OCI-LY7 (cell line): Measurements from ENCODE around the gene P3H3. TPM values are rescaled to one million over a fixed set of nuclear protein-coding genes. Genes with fewer than 3 reads are reported as not detected.

Source experiments
- BruUV-seq: library from RNA; stranded (reverse); fragments of 400-500 nt; replicated peaks from 2 replicates; lab custom pipeline; 2021; lab: Mats Ljungman, UMichigan
- CTCF ChIA-PET: fragments of 300-600 bp; sonication (Branson Sonifier 250); formaldehyde crosslinking; loops from one replicate; lab custom pipeline; 2022; ENCODE audit warnings: antibody characterized with exemption; ENCODE audit not compliant: unreplicated experiment; lab: Charles Lee
- POLR2A ChIA-PET: fragments of 300-600 bp; sonication (Branson Sonifier 250); formaldehyde crosslinking; loops from one replicate; lab custom pipeline; 2022; ENCODE audit warnings: antibody characterized with exemption; lab: Charles Lee
- DNase-seq: peaks from one replicate; pipeline ENCODE4 v3.0.0-alpha.2; 2015; ENCODE audit warnings: low spot score
- H2AFZ ChIP-seq: fragments of 200-600 bp; sonication (generic), shearing (Covaris generic); 2 replicates; pipeline ENCODE4 v1.6.1; 2014; ENCODE audit warnings: mild to moderate bottlenecking, antibody characterized with exemption, low read length, moderate library complexity
- H3K27ac ChIP-seq: fragments of 200-600 bp; sonication (generic); 2 replicates; pipeline ENCODE4 v1.5.1; 2014; ENCODE audit warnings: mixed run types, low read depth, mild to moderate bottlenecking, moderate library complexity, low read length, inconsistent platforms; ENCODE audit not compliant: poor library complexity, severe bottlenecking
- H3K36me3 ChIP-seq: fragments of 200-600 bp; sonication (generic); 2 replicates; pipeline ENCODE4 v1.6.1; 2014; ENCODE audit warnings: mild to moderate bottlenecking, antibody characterized with exemption, low read length, moderate library complexity, mixed read lengths; ENCODE audit not compliant: insufficient read depth
- H3K4me1 ChIP-seq: fragments of 200-600 bp; sonication (generic); 2 replicates; pipeline ENCODE4 v1.5.1; 2014; ENCODE audit warnings: mild to moderate bottlenecking, low read length; ENCODE audit not compliant: insufficient read depth, poor library complexity, severe bottlenecking
- H3K4me2 ChIP-seq: fragments of 200-600 bp; sonication (generic); 2 replicates; pipeline ENCODE4 v1.6.1; 2014; ENCODE audit warnings: mild to moderate bottlenecking, low read length
- H3K4me3 ChIP-seq: fragments of 200-600 bp; sonication (generic); 2 replicates; pipeline ENCODE4 v1.5.1; 2014; ENCODE audit warnings: mild to moderate bottlenecking, low read depth, low read length; ENCODE audit not compliant: poor library complexity, severe bottlenecking
- H3K79me2 ChIP-seq: fragments of 200-600 bp; sonication (generic); 2 replicates; pipeline ENCODE4 v1.6.1; 2016; ENCODE audit warnings: low read depth, mild to moderate bottlenecking, low read length, moderate library complexity, mixed read lengths; ENCODE audit not compliant: insufficient read depth
- H3K9me2 ChIP-seq: fragments of 200-600 bp; sonication (generic); 2 replicates; pipeline ENCODE4 v1.6.1; 2016; ENCODE audit warnings: mild to moderate bottlenecking, low read length, mixed read lengths; ENCODE audit not compliant: insufficient read depth
- H3K9me3 ChIP-seq: fragments of 200-600 bp; sonication (generic); 2 replicates; pipeline ENCODE4 v1.6.1; 2014; ENCODE audit warnings: mild to moderate bottlenecking, mixed run types, low read length, mixed read lengths
- H4K20me1 ChIP-seq: fragments of 200-600 bp; sonication (generic); 2 replicates; pipeline ENCODE4 v1.6.1; 2014; ENCODE audit warnings: mild to moderate bottlenecking, antibody characterized with exemption, low read length, moderate library complexity, mixed read lengths; ENCODE audit not compliant: insufficient read depth
- EZH2phosphoT487 ChIP-seq: fragments of 200-600 bp; sonication (generic); IDR thresholded peaks from 2 replicates; pipeline ENCODE4 v1.6.1; 2018; ENCODE audit warnings: low read depth, borderline replicate concordance, mild to moderate bottlenecking, mixed run types, antibody characterized with exemption, low read length, moderate library complexity, mixed read lengths
- intact Hi-C: fragments of 100-400 bp; cut with micrococcal nuclease; formaldehyde crosslinking; loops from one replicate; pipeline ENCODE4 v1.10.0; 2022; ENCODE audit not compliant: unreplicated experiment
- total RNA-seq, 2 experiments: library from RNA; depleted of rRNA in 1 of 2; stranded (reverse); fragments of >200 nt in 1 of 2; shearing (Covaris generic) in 1 of 2; gene quantifications; 2 replicates each; pipeline ENCODE4 v1.2.3, GENCODE V29; 2014 to 2022
- TF ChIP-seq, protein P1 (sequence below): fragments of 200-600 bp; sonication (generic); conservative IDR thresholded peaks from 2 replicates; pipeline ENCODE4 v1.5.1; 2014; ENCODE audit warnings: mild to moderate bottlenecking, antibody characterized with exemption, low read length, moderate library complexity, mixed read lengths

The P3H3 gene
- total RNA-seq, 2 experiments from 2014 or later = 0.93 to 1.0 TPM

DNA sequence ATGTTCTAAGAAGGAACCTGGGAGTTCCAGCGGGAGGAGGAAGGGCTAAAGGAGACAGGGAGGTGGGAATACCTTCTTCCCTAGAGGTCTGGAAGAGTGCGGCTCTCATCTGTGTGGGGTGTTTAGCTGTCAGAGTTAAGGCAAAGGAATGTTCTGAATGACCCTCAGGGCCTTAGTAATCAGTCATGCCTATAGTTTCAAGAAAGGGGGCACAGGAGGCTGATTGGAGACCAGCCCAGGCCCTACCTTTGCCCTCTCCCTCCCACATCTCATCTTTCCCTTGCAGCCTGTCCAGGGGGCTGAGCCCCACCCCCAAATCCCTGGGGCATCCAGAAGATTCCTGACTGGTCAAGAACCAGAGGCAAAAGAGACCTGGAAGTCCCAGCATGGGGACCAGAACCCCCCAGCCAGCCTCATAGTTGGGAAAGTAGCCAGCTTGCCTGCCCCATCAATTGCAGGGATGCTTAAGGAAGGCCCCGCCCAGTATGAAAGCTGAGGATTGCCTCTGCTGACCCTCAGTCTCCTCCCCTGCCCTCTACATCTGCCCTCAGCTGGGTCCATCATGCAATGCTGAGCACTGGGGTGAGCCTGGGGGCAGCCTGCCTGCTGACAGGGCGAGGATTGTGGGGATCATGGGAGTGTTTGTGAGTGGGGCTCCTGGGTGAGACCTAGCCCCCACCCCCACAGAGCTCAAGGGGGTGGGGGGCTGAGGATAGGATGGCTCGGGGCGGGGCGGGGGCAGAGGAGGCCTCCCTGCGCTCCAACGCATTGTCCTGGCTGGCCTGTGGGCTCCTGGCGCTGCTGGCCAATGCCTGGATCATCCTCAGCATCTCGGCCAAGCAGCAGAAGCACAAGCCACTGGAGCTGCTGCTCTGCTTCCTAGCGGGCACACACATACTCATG, 4.8 kb upstream of the P3H3 start:
- ChIA-PET CTCF (interaction anchor here (0.6 kb wide), 1 partner anchor 134 kb away, joined by 6 read pairs; the partner anchor contains the start of gene ZNF384), POLR2A (interaction anchor here (1.1 kb wide), 1 partner anchor 9 kb away, joined by 5 read pairs; no protein-coding TSS in a partner anchor)
- BruUV-seq = no TSS peak
- Histone ChIP-seq H3K36me3 (no peaks in the 10 kb centered on the region), H3K4me1 (peaks cover 18% of the 10 kb centered on the region), H3K27ac (no peak overlapping the region), H3K4me2 (no peak overlapping the region), H3K9me3 (no peaks in the 10 kb centered on the region), H3K4me3 (no peak overlapping the region), H3K79me2 (no peaks in the 10 kb centered on the region), H2AFZ (no peak overlapping the region), H4K20me1 (no peaks in the 10 kb centered on the region), H3K9me2 (no peaks in the 10 kb centered on the region)
- intact Hi-C loops = no loop called here
- TF ChIP-seq EZH2phosphoT487 = no peak
- TF ChIP-seq, protein P1, sequence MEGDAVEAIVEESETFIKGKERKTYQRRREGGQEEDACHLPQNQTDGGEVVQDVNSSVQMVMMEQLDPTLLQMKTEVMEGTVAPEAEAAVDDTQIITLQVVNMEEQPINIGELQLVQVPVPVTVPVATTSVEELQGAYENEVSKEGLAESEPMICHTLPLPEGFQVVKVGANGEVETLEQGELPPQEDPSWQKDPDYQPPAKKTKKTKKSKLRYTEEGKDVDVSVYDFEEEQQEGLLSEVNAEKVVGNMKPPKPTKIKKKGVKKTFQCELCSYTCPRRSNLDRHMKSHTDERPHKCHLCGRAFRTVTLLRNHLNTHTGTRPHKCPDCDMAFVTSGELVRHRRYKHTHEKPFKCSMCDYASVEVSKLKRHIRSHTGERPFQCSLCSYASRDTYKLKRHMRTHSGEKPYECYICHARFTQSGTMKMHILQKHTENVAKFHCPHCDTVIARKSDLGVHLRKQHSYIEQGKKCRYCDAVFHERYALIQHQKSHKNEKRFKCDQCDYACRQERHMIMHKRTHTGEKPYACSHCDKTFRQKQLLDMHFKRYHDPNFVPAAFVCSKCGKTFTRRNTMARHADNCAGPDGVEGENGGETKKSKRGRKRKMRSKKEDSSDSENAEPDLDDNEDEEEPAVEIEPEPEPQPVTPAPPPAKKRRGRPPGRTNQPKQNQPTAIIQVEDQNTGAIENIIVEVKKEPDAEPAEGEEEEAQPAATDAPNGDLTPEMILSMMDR = no peak
- no peak for DNase-seq

DNA sequence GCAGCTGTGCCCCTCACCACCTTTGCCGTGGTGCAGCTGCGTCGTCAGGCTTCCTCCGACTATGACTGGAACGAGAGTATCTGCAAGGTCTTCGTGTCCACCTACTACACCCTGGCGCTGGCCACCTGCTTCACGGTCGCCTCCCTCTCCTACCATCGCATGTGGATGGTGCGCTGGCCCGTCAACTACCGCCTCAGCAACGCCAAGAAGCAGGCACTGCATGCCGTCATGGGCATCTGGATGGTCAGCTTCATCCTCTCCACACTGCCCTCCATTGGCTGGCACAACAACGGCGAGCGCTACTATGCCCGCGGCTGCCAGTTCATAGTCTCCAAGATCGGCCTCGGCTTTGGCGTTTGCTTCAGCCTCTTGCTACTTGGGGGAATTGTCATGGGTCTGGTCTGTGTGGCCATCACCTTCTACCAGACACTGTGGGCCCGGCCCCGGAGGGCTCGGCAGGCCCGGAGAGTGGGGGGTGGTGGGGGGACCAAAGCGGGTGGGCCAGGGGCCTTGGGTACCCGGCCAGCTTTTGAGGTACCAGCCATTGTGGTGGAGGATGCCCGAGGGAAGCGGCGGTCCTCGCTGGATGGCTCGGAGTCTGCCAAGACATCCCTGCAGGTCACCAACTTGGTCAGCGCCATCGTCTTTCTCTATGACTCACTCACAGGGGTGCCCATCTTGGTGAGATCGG, 4.0 kb upstream of the P3H3 start:
- H3K9me2 ChIP-seq = no peaks in the 10 kb centered on the region
- POLR2A ChIA-PET = no interaction called here
- H3K79me2 ChIP-seq = no peaks in the 10 kb centered on the region
- H3K4me2 ChIP-seq = no peak overlapping the region
- no peaks in the 10 kb centered on the region for H4K20me1 ChIP-seq
- CTCF ChIA-PET = interaction anchor here (0.6 kb wide), 1 partner anchor 135 kb away, joined by 10 read pairs; the partner anchor contains the start of gene ZNF384
- no peak for DNase-seq
- intact Hi-C loops = no loop called here
- no peak for TF ChIP-seq EZH2phosphoT487
- TF ChIP-seq, protein P1 = no peak
- no peak overlapping the region for H3K27ac ChIP-seq
- no peak overlapping the region for H3K4me3 ChIP-seq
- no peaks in the 10 kb centered on the region for H3K36me3 ChIP-seq
- H3K9me3 ChIP-seq = no peaks in the 10 kb centered on the region
- peaks cover 25% of the 10 kb centered on the region for H3K4me1 ChIP-seq
- no TSS peak for BruUV-seq
- no peak overlapping the region for H2AFZ ChIP-seq
